Liver (tissue), 9 donors: ENCODE measurements around the gene ZC3H12C. TPM values are rescaled to one million over a fixed set of nuclear protein-coding genes. Genes with fewer than 3 reads are reported as not detected.

ENCODE experiments used
- DNase-seq: peaks from one replicate; pipeline ENCODE4 v3.0.0-alpha.2; 2017; ENCODE audit warnings: low spot score
- H3K27ac ChIP-seq, 2 donors: one replicate each; pipeline ENCODE4 v1.7.0; 2013; ENCODE audit warnings: inconsistent platforms in 2 of 2, low read length in 2 of 2, control low read depth in 1 of 2, low read depth in 1 of 2, mild to moderate bottlenecking in 1 of 2
- H3K27me3 ChIP-seq, 4 donors: one replicate each; pipeline versions ENCODE4 v1.6.1 to v1.7.0; 2013; ENCODE audit warnings: low read length in 3 of 4, inconsistent platforms in 1 of 4, mild to moderate bottlenecking in 1 of 4, moderate library complexity in 1 of 4; ENCODE audit not compliant: control insufficient read depth in 4 of 4, insufficient read depth in 4 of 4
- H3K36me3 ChIP-seq, 4 donors: one replicate each; pipeline versions ENCODE4 v1.6.1 to v1.7.0; 2013; ENCODE audit warnings: low read length in 3 of 4, mild to moderate bottlenecking in 3 of 4, low read depth in 1 of 4, moderate library complexity in 1 of 4; ENCODE audit not compliant: control insufficient read depth in 4 of 4, insufficient read depth in 3 of 4
- H3K4me1 ChIP-seq, 4 donors: one replicate each; pipeline versions ENCODE4 v1.6.1 to v1.7.0; 2013; ENCODE audit warnings: low read length in 3 of 4, mild to moderate bottlenecking in 3 of 4, moderate library complexity in 1 of 4; ENCODE audit not compliant: control insufficient read depth in 4 of 4, insufficient read depth in 4 of 4
- H3K4me3 ChIP-seq, 3 donors: one replicate each; pipeline versions ENCODE4 v1.6.1 to v1.7.0; 2013; ENCODE audit warnings: low read length in 3 of 3, control low read depth in 1 of 3, low read depth in 1 of 3, mild to moderate bottlenecking in 1 of 3
- H3K9ac ChIP-seq, 2 donors: one replicate each; pipeline ENCODE4 v1.7.0; 2013; ENCODE audit warnings: low read length in 2 of 2, mild to moderate bottlenecking in 2 of 2, moderate library complexity in 2 of 2, control low read depth in 1 of 2, low read depth in 1 of 2
- H3K9me3 ChIP-seq, 4 donors: one replicate each; pipeline versions ENCODE4 v1.6.1 to v1.7.0; 2013; ENCODE audit warnings: low read length in 3 of 4; ENCODE audit not compliant: control insufficient read depth in 4 of 4
- EGR1 ChIP-seq, 2 donors: IDR thresholded peaks; 2 replicates each; pipeline ENCODE4 v1.6.1; 2016 to 2018; ENCODE audit warnings: antibody characterized with exemption in 2 of 2, low read depth in 2 of 2
- FOXA1 ChIP-seq: IDR thresholded peaks from 2 replicates; pipeline ENCODE4 v1.6.1; 2016; ENCODE audit warnings: antibody characterized with exemption
- FOXA2 ChIP-seq: IDR thresholded peaks from 2 replicates; pipeline ENCODE4 v1.6.1; 2016; ENCODE audit warnings: antibody characterized with exemption
- GABPA ChIP-seq, 2 donors: IDR thresholded peaks in 1 of 2; conservative IDR thresholded peaks in 1 of 2; 2 replicates each; pipeline ENCODE4 v1.6.1; 2016; ENCODE audit warnings: antibody characterized with exemption in 2 of 2, mild to moderate bottlenecking in 1 of 2, moderate library complexity in 1 of 2
- HNF4A ChIP-seq, 2 donors: conservative IDR thresholded peaks; 2 replicates each; pipeline ENCODE4 v1.6.1; 2016; ENCODE audit warnings: antibody characterized with exemption in 2 of 2, mild to moderate bottlenecking in 2 of 2
- HNF4G ChIP-seq: IDR thresholded peaks from 2 replicates; pipeline ENCODE4 v1.6.1; 2016; ENCODE audit warnings: antibody characterized with exemption
- JUND ChIP-seq, 2 donors: IDR thresholded peaks; 2 replicates each; pipeline ENCODE4 v1.6.1; 2016; ENCODE audit warnings: antibody characterized with exemption in 2 of 2
- NR2F2 ChIP-seq: IDR thresholded peaks from 2 replicates; pipeline ENCODE4 v1.6.1; 2016; ENCODE audit warnings: antibody characterized with exemption
- RAD21 ChIP-seq, 2 donors: IDR thresholded peaks; 2 replicates each; pipeline ENCODE4 v1.6.1; 2016; ENCODE audit warnings: antibody characterized with exemption in 2 of 2, mild to moderate bottlenecking in 2 of 2
- RXRA ChIP-seq, 2 donors: IDR thresholded peaks; 2 replicates each; pipeline ENCODE4 v1.6.1; 2017 to 2018; ENCODE audit warnings: antibody characterized with exemption in 2 of 2, mild to moderate bottlenecking in 1 of 2
- SP1 ChIP-seq: IDR thresholded peaks from 2 replicates; pipeline ENCODE4 v1.6.1; 2018; ENCODE audit warnings: antibody characterized with exemption, mild to moderate bottlenecking
- TAF1 ChIP-seq: conservative IDR thresholded peaks from 2 replicates; pipeline ENCODE4 v1.6.1; 2016; ENCODE audit warnings: antibody characterized with exemption, mild to moderate bottlenecking
- YY1 ChIP-seq: IDR thresholded peaks from 2 replicates; pipeline ENCODE4 v1.6.1; 2016; ENCODE audit warnings: antibody characterized with exemption, mild to moderate bottlenecking
- WGBS: extraction: QIAGEN DNeasy Blood & Tissue Kit; methylation state at CpG from one replicate; pipeline ENCODE4 v1.1.7; 2013; 5-methylcytosine and 5-hydroxymethylcytosine counted together
- polyA plus RNA-seq, 2 donors: library from polyadenylated mRNA; stranded (reverse) in 1 of 2; unstranded in 1 of 2; fragments of 200-250 nt in 1 of 2; fragments of >200 nt in 1 of 2; fragmentation: Nextera tagmentation in 1 of 2; extraction: Ambion mirVana in 1 of 2; gene quantifications; one replicate each; pipeline versions ENCODE4 v1.2.1 to v1.2.3, GENCODE V29; 2013 to 2015
- total RNA-seq, 2 donors: library from RNA; depleted of rRNA; stranded (reverse); fragments of >200 nt; gene quantifications; one replicate each; pipeline ENCODE4 v1.2.3, GENCODE V29; 2014
- TF ChIP-seq, protein P1 (sequence below): fragments of 150-350 bp; IDR thresholded peaks from 2 replicates; pipeline ENCODE4 v1.5.1; 2017; ENCODE audit warnings: improper control_type of control experiment, low read depth, low read length; ENCODE audit not compliant: missing input control
- TF ChIP-seq, protein P2 (sequence below): IDR thresholded peaks from 2 replicates; pipeline ENCODE4 v1.6.1; 2016; ENCODE audit warnings: antibody characterized with exemption
- TF ChIP-seq, protein P3 (sequence below): IDR thresholded peaks from 2 replicates; pipeline ENCODE4 v1.6.1; 2016; ENCODE audit warnings: antibody characterized with exemption
- TF ChIP-seq, protein P4 (sequence below): IDR thresholded peaks from 2 replicates; pipeline ENCODE4 v1.6.1; 2016; ENCODE audit warnings: antibody characterized with exemption
- TF ChIP-seq, protein P5 (sequence below): IDR thresholded peaks from 2 replicates; pipeline ENCODE4 v1.6.1; 2016; ENCODE audit warnings: antibody characterized with exemption, mild to moderate bottlenecking
- donor health status: healthy.
- donor health status: healthy.
- donor health status: healthy.
- donor health status: healthy.
- donor health status: healthy.

The ZC3H12C gene
- total and polyA plus RNA-seq, 4 donors = 0.92 to 9.6 (median 2.3) TPM

DNA sequence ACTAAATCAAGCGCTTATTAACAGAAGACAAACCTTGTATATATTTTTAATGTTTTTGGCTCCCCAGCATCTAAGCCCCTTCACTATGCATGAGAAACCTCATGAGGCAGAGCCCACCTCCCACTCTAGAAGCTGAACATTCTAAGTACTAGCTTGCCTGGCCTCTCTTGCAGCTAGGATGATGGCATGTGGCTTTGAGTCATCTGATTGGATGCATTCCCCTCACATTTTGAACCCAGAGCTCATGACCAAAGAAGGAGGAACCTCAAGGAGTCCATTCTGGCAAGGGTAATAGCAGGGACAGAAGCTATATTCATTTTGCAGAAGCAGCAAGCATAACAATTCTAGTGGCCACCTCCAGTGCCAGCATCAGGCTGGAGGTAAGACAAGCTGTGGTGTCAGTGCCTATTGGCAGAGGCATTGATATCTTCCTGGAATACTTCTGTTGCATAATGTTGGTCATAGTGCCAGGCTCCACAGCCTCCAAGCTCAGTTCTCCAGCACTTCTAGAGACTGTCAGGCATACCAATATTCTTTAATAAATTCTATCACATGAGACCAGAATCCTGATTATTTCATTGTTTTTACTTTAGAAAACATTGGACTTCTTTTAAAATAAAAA is 14.2 kb upstream of the ZC3H12C start:
- DNase-seq = no peak
- no peak overlapping the region for H3K4me3 ChIP-seq
- no peaks in the 10 kb centered on the region for H3K27me3 ChIP-seq
- H3K27ac ChIP-seq = no peak overlapping the region
- TF ChIP-seq HNF4A (conservative IDR thresholded peaks at IDR 0.05) (peak in 1 of 2 donors; percentile 13), FOXA1 (no peak), TAF1 (no peak)
- TF ChIP-seq, protein P1, sequence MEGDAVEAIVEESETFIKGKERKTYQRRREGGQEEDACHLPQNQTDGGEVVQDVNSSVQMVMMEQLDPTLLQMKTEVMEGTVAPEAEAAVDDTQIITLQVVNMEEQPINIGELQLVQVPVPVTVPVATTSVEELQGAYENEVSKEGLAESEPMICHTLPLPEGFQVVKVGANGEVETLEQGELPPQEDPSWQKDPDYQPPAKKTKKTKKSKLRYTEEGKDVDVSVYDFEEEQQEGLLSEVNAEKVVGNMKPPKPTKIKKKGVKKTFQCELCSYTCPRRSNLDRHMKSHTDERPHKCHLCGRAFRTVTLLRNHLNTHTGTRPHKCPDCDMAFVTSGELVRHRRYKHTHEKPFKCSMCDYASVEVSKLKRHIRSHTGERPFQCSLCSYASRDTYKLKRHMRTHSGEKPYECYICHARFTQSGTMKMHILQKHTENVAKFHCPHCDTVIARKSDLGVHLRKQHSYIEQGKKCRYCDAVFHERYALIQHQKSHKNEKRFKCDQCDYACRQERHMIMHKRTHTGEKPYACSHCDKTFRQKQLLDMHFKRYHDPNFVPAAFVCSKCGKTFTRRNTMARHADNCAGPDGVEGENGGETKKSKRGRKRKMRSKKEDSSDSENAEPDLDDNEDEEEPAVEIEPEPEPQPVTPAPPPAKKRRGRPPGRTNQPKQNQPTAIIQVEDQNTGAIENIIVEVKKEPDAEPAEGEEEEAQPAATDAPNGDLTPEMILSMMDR = no peak
- no peak overlapping the region for H3K9ac ChIP-seq
- no peaks in the 10 kb centered on the region for H3K9me3 ChIP-seq
- WGBS = 99% methylated on average over 1 of the region's 1 CpG
- no peaks in the 10 kb centered on the region for H3K36me3 ChIP-seq
- no peaks in the 10 kb centered on the region for H3K4me1 ChIP-seq

DNA sequence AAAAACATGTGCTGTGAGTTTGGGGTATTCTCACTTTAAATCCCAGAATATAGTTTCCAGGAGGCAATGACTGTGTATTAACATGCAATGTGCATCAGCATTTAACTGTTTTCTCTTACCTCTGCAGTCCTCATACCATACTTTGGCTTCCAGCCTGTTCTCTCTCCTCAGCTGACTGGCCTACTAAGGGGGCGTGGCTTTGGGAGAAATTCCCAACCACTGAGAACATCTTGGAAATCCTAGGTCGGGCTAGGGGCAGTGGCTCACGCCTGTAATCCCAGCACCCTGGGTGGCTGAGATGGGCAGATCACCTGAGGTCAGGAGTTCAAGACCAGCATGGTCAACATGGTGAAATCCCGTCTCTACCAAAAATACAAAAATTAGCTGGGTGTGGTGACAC is 13.5 kb upstream of the ZC3H12C start:
- WGBS = 81% methylated on average over 4 of the region's 4 CpGs
- TF ChIP-seq FOXA2 (no peak), RXRA (IDR thresholded peaks at IDR 0.05) (no peak), GABPA (IDR thresholded peaks at IDR 0.05 in 1 of 2, conservative IDR thresholded peaks at IDR 0.05 in 1 of 2) (no peak), EGR1 (IDR thresholded peaks at IDR 0.05; ENCODE audit: low read depth in 2 of 2) (no peak), HNF4A (conservative IDR thresholded peaks at IDR 0.05) (no peak), HNF4G (no peak), RAD21 (IDR thresholded peaks at IDR 0.05) (no peak), YY1 (no peak), NR2F2 (no peak), FOXA1 (no peak), TAF1 (no peak), JUND (IDR thresholded peaks at IDR 0.05) (no peak), SP1 (no peak)
- TF ChIP-seq, protein P2, sequence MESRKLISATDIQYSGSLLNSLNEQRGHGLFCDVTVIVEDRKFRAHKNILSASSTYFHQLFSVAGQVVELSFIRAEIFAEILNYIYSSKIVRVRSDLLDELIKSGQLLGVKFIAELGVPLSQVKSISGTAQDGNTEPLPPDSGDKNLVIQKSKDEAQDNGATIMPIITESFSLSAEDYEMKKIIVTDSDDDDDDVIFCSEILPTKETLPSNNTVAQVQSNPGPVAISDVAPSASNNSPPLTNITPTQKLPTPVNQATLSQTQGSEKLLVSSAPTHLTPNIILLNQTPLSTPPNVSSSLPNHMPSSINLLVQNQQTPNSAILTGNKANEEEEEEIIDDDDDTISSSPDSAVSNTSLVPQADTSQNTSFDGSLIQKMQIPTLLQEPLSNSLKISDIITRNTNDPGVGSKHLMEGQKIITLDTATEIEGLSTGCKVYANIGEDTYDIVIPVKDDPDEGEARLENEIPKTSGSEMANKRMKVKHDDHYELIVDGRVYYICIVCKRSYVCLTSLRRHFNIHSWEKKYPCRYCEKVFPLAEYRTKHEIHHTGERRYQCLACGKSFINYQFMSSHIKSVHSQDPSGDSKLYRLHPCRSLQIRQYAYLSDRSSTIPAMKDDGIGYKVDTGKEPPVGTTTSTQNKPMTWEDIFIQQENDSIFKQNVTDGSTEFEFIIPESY = no peak
- TF ChIP-seq, protein P3, sequence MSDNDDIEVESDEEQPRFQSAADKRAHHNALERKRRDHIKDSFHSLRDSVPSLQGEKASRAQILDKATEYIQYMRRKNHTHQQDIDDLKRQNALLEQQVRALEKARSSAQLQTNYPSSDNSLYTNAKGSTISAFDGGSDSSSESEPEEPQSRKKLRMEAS = no peak
- TF ChIP-seq, protein P4, sequence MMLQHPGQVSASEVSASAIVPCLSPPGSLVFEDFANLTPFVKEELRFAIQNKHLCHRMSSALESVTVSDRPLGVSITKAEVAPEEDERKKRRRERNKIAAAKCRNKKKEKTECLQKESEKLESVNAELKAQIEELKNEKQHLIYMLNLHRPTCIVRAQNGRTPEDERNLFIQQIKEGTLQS = no peak
- TF ChIP-seq, protein P1 = no peak
- TF ChIP-seq, protein P5, sequence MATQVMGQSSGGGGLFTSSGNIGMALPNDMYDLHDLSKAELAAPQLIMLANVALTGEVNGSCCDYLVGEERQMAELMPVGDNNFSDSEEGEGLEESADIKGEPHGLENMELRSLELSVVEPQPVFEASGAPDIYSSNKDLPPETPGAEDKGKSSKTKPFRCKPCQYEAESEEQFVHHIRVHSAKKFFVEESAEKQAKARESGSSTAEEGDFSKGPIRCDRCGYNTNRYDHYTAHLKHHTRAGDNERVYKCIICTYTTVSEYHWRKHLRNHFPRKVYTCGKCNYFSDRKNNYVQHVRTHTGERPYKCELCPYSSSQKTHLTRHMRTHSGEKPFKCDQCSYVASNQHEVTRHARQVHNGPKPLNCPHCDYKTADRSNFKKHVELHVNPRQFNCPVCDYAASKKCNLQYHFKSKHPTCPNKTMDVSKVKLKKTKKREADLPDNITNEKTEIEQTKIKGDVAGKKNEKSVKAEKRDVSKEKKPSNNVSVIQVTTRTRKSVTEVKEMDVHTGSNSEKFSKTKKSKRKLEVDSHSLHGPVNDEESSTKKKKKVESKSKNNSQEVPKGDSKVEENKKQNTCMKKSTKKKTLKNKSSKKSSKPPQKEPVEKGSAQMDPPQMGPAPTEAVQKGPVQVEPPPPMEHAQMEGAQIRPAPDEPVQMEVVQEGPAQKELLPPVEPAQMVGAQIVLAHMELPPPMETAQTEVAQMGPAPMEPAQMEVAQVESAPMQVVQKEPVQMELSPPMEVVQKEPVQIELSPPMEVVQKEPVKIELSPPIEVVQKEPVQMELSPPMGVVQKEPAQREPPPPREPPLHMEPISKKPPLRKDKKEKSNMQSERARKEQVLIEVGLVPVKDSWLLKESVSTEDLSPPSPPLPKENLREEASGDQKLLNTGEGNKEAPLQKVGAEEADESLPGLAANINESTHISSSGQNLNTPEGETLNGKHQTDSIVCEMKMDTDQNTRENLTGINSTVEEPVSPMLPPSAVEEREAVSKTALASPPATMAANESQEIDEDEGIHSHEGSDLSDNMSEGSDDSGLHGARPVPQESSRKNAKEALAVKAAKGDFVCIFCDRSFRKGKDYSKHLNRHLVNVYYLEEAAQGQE = no peak
- H3K4me3 ChIP-seq = no peak overlapping the region
- H3K9ac ChIP-seq = no peak overlapping the region
- H3K9me3 ChIP-seq = no peaks in the 10 kb centered on the region
- H3K4me1 ChIP-seq = no peaks in the 10 kb centered on the region
- H3K27me3 ChIP-seq = no peaks in the 10 kb centered on the region
- H3K27ac ChIP-seq = no peak overlapping the region
- no peaks in the 10 kb centered on the region for H3K36me3 ChIP-seq
- no peak for DNase-seq
